Stimulated activated CD8-positive, alpha-beta memory T cell treated with anti-CD3 and anti-CD28 coated beads, Interleukin-15, amount 100 ng/mL, for 48 hours (primary cell): ENCODE measurements around the gene METTL22.

Experiments
- DNase-seq, 2 donors: peaks; one replicate each; pipeline ENCODE4 v3.0.0-alpha.2; 2020; ENCODE audit warnings: low read depth in 2 of 2

Gene METTL22

DNA sequence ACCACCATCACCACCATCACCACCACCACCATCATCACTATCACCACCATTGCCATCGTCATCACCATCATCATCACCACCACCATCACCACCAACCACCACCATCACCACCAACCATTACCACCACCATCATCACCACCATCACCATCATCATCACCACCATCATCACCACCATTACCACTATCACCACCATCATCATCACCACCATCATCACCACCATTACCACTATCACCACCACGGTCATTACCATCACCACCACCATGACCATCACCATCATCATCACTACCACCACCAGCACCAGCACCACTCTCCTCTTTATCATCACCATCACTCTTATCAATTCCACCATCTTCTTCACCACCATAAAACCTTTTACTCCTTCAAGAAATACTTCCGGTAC lies 30.0 kb upstream of the METTL22 start:
- DNase-seq, result no peak

- DNase-seq, result no peak
Observed at GRCh38 chr16:8594149-8594666, 27.3 kb upstream of the METTL22 start.

DNA sequence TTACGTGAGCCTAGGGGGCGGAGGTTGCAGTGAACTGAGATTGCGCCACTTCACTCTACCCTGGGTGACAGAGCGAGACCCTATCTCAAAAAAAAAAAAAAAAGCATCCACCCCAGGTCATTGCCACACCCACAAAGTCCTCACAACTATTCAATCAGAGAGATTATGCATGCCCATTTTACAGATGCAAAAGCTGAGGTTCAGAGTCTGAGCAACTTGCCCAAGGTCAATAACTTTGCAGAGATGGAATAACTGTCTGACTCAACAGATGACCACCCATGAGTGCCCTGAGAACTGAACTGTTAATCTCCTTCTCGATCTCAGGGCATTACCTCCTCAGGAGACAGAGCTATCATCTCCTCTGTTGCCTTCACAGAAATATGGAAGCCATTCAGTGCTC lies 25.7 kb upstream of the METTL22 start:
- DNase-seq, result no peak

DNA sequence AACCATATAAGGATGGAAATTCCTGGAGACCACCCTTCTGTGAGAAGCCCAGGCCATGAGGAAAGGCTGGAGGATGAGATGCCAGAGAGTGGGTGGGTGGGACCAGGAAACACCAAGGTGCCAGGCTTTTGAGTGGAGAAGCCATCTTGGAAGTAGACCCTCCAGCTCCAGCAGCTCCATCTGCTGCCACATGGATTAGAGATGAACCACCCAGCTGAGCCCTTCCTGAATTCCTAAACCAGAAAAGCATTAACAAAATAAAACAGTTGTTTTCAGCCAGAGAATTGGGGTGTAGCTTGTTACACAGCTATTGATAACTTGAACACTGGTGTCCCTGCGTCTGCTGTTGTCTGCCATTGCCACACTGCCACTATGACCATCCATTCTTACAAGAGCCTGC lies 24.9 kb upstream of the METTL22 start:
- DNase-seq, result no peak

DNA sequence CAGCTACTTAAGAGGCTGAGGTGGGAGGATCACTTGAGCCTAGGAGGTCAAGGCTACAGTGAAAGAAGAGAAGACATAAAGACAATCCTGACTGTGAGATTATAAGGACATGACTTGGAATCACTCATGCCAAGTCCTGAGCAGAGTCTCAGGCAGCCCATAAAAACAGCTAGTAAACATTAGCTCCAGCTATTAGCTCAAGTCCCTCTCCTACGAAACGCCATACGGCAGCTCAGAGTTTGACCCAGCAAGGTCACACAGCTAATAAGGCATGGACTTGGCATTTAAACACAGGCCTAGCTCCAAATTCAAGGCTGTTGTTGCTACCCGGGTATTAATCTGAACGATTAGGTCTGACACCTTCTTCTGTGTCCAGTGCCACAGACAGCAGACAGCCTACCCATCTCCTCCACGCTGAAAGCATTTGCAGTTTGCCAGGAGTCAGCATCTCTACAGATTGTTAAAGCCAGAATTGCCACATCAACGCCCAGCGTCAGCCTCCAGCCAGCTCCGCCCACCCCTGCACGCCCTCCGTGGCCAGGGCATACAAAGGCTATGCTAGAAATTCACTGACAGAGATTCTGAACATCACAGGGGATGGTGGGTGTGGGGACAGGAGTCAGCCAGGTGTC lies 21.2 kb upstream of the METTL22 start:
- no peak for DNase-seq

DNA sequence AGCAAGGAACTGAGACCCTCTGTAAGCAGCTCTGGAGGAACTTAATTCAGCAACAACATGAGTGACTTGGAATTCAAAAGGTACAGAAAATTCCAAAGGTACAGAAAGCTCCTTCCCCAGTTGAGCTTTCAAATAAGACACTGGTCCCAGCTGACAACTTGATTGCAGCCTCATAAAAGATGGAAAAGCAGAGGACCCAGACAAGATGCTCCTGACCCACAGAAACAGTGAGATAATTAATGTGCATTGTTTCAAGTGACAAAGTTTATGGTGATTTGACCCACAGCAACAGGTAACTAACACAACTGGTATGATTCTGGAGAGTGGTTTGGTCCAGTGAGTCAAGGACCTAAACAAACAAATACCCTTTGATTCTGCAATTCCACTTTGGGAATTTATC lies 15.9 kb upstream of the METTL22 start:
- no peak for DNase-seq

GRCh38 chr16:8607214-8607613 lies 14.3 kb upstream of the METTL22 start:
- DNase-seq, result no peak

DNA sequence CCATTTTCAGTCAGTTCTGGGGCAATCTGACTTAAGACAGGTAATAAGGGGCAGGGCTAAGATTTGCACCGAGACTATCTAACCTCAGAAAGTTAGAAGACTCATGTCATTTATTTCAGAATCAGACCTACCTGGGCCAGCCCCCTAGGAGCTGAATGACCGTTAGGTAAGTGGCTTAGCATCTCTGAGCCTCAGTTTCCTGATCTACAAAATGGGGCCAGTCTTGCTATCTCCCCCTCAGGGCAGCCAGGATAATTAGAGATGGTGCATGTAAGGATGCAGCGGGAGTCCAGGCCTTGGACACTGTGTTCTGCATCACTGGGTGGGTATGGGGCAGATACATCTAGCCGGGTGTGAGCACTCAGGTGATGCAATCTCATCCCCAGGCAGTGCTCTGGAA lies 10.4 kb upstream of the METTL22 start:
- no peak for DNase-seq

DNA sequence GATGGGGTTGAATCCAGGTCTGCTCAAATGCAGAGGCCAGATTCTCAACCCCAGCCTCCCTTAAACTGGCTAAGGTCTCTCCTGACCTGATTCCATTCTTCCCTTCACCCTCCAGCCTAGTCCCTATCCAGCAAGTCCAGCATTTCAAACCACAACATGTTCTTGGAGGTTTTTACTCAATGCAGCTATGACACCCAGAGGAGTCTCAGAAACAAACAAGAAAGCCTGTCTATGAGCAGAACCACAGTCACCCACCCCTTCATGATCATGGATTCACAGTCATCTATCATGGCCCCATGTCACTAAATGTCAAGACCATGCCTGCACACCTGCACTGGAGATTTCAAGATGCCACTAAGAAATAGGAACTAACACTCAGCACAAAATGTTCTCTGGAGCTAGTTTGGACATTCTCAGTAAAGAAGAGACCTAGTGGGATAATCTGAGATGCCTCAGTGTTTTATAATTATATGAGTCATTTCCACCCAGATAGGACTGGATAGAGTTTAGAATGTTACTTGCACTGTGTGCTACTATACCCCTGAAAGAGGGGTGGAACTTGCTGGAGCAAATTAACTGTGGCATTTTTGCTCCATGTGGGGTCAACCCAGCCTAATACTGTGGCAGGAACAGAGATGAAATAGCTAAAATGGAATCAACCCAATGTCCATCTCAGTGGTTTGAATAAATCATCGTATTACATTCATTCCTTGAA lies 9.5 kb upstream of the METTL22 start:
- no peak for DNase-seq

DNA sequence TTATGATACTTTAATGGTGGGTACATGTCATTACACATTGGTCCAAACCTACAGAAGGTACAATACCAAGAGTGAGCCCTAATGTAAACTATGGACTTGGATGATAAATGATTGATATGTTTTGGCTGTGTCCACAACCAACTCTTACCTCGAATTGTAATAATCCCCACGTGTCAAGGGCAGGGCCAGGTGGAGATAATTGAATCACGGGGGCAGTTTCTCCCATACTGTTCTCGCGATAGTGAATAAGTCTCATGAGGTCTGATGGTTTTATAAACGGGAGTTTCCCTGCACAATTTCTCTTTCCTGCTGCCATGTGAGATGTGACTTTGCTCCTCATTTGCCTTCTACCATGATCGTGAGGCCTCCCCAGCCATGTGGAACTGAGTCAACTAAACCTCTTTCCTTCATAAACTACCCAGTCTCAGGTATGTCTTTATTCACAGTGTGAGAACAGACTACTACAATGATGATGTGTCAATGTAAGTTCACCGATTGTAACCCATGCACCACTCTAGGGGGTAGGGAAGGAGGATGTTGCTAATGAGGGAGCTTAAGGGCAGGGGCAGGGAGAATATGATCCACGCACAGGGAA lies 7.0 kb upstream of the METTL22 start:
- no peak for DNase-seq

DNA sequence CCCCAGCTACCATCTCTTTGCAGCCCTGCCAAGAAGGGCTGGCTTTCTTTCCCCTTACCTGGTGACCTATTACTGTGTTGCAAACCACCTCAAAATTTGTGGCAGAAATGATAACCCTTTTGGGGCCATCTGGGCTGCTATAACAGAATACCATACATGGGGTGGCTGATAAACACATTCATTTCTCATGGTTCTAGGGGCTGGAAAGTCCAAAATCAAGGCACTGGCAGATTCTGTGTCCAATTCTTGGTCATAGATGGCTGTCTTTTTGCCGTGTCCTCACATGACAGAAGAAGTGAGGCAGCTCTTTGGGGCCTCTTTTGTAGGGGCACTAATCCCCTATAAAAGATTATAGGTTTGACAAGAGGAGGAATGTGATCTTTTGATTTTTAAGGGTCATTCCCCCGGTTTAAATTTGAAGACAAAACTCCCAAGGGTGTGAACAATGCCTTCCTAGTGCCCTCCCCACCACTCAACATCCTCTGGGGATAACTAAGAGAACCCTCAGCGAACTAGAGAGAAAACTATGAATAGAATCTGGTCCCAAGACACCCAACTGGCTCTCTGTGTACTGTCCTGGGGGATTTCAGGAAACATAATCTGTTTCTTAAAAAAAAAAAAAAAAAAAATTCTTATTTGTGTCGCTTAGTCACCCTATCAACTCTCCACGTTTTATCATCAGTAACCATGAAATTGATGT lies 1.7 kb upstream of the METTL22 start:
- no peak for DNase-seq

DNA sequence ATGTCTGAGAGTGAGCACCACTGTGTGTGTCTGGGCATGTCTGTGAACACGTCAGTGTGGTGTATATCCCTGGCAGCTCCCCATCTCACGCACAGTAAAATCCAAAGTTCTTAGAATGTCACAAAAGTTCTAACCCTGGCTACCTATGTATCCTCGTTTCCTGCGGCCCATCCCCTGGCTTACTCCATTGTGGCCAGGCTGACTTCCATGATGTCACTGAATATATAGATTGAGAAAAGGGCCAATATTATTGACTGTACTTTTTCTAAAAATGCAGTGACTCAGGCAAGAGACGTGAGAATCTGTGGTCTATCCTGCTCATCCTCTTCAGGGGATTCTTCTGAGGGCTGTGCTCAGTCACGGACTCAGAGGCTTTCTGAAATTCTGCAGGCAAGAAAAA lies 963 bp upstream of the METTL22 start:
- DNase-seq, result no peak

DNA sequence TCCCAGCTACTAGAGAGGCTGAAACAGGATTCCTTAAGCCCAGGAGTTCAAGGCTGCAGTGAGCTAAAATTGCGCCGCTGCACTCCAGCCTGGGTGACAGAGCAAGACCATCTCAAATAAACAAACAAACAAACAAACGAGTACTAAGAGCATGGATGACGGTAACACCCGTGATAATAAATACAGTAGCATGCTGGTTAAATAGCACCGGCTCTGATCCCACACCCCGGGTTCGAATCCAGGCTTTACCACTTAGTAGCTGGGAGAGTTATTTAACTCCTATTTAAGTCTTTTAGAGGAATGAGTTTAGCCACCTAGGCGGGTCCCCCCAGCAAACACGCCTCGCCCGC lies 301 bp upstream of the METTL22 start:
- no peak for DNase-seq

- DNase-seq, result no peak
Observed at GRCh38 chr16:8622315-8622656, 788 bp downstream of the METTL22 start.

DNA sequence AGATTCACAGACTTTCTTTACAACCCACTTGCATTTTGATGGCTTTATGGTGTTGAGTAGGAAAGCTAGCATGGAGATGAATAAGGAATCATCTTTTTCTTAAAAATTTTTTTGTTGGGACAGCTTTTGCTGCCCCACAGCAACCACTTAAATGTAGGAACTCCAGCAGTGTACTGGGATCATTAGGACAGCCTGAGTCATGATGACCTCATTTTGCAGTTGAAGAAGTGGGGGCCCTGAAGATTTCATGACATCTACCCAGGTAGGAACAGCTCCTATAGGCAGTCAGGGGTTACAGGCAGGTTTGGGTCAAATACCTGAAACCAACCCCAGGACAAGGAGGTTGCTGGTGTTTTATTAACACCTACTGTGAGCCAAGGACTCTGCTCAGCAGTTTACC lies 2.1 kb downstream of the METTL22 start:
- DNase-seq, result no peak

- no peak for DNase-seq
Observed at GRCh38 chr16:8625491-8626087, 4.1 kb downstream of the METTL22 start.

DNA sequence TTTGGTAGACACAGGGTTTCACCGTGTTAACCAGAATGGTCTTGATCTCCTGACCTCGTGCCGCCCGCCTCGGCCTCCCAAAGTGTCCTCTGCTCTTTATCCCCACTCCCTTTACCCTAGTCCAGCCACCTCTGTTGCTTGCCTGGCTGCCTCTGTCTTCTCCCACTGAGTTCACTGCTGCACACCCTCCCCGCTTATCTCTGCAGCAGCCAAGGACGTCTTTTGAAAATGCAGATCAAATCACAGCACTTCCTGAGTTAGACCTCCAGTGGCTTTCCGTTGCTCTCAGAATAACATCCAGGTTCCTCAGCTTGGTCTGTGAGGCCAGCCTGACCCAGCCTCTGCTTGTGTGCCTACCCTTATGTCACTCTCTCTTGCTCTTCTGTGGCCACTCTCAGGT lies 5.4 kb downstream of the METTL22 start:
- no peak for DNase-seq

DNA sequence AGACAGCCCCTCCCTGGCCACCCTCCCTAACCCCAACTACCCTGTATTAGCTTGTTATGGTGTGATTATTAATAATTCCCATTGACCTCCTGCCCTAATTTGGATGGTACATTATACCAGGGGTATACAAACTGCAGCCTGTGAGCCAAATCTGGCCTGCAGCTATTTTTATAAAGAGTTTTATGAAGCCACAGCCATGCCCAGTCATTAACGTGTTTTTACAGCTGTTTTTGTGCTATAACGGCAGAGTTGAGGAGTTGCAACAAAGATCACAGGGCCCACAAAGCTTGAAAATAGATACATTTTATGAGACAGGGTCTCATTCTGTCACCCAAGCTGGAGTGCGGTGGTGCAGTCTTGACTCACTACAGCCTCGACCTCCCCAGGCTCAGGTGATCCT lies 6.0 kb downstream of the METTL22 start:
- DNase-seq, result no peak

GRCh38 chr16:8628981-8629725 lies 7.7 kb downstream of the METTL22 start:
- DNase-seq, result no peak

- no peak for DNase-seq
Observed at GRCh38 chr16:8630255-8630953, 8.9 kb downstream of the METTL22 start.

- no peak for DNase-seq
Observed at GRCh38 chr16:8631373-8631772, 9.9 kb downstream of the METTL22 start.
